Activated CD8-positive, alpha-beta memory T cell treated with anti-CD3 and anti-CD28 coated beads for 24 hours (primary cell): Measurements from ENCODE around the gene ECM1.

ENCODE experiments used
- DNase-seq: peaks from one replicate; pipeline ENCODE4 v3.0.0-alpha.2; 2020

Gene ECM1

GRCh38 chr1:150546294-150546937 is 38.5 kb downstream of the ECM1 start:
- DNase-seq: no peak

- DNase-seq: no peak
Measured at GRCh38 chr1:150548324-150548631, 40.4 kb downstream of the ECM1 start.

GRCh38 chr1:150548632-150549495 is 41.0 kb downstream of the ECM1 start, which contains the start of gene ADAMTSL4:
Gene ADAMTSL4, plus strand, starts transcription at chr1:150549408. Its CDS starts 2,881 bp downstream, at chr1:150552289.
- no peak for DNase-seq

- DNase-seq: no peak
Measured at GRCh38 chr1:150549496-150550221, 41.8 kb downstream of the ECM1 start.

- DNase-seq: no peak
Measured at GRCh38 chr1:150550222-150551050, 42.5 kb downstream of the ECM1 start.

GRCh38 chr1:150551051-150551783 is 43.3 kb downstream of the ECM1 start:
- no peak for DNase-seq

GRCh38 chr1:150551784-150552127 is 43.8 kb downstream of the ECM1 start:
- DNase-seq: no peak

- no peak for DNase-seq
Measured at GRCh38 chr1:150552128-150552910, 44.4 kb downstream of the ECM1 start.

- DNase-seq: no peak
Measured at GRCh38 chr1:150552911-150553289, 45.0 kb downstream of the ECM1 start.

- DNase-seq: no peak
Measured at GRCh38 chr1:150553392-150554085, 45.6 kb downstream of the ECM1 start.

GRCh38 chr1:150554086-150554452 is 46.2 kb downstream of the ECM1 start:
- DNase-seq: no peak

- no peak for DNase-seq
Measured at GRCh38 chr1:150555198-150555970, 47.5 kb downstream of the ECM1 start.

- no peak for DNase-seq
Measured at GRCh38 chr1:150555971-150556865, 48.3 kb downstream of the ECM1 start.

GRCh38 chr1:150557065-150557600 is 49.2 kb downstream of the ECM1 start:
- DNase-seq: no peak

GRCh38 chr1:150557813-150558212 is 49.9 kb downstream of the ECM1 start:
- DNase-seq: no peak

GRCh38 chr1:150558303-150558704 is 50.4 kb downstream of the ECM1 start:
- no peak for DNase-seq

GRCh38 chr1:150558761-150559655 is 51.1 kb downstream of the ECM1 start:
- DNase-seq: no peak

- DNase-seq: no peak
Measured at GRCh38 chr1:150559656-150560010, 51.7 kb downstream of the ECM1 start.
